ENCODE measurements around the gene ELF1.
"Not testable (repeated sequence)": the region's sequence is repeated elsewhere in the genome, so short reads cannot be mapped to it uniquely, and the experiment has no call there.

GRCh38 chr13:40900568-40900967 lies 118.5 kb downstream of the ELF1 start:
- not testable (repeated sequence) for TF ChIP-seq CTCF, EP300, POLR2A (IDR thresholded peaks at IDR 0.05)

Data from ovary (tissue), 3 donors.